GM12878 (cell line): Measurements from ENCODE around the gene SUGP1. TPM values are rescaled to one million over a fixed set of nuclear protein-coding genes. Genes with fewer than 3 reads are reported as not detected.

Source experiments
- ATAC-seq: fragments of 200-7000 bp; cut with Tn5 transposase; 3 replicates; pipeline ENCODE4 v1.9.1; 2020; ENCODE audit warnings: mild to moderate bottlenecking, moderate library complexity
- Bru-seq: library from RNA; stranded (reverse); fragments of 400-500 nt; gene quantifications from one replicate; lab custom pipeline; 2021; lab: Mats Ljungman, UMichigan
- BruChase-seq, 2 experiments: library from RNA; stranded (reverse); fragments of 400-500 nt; gene quantifications; one replicate each; lab custom pipeline; 2021; lab: Mats Ljungman, UMichigan
- BruUV-seq: library from RNA; stranded (reverse); fragments of 400-500 nt; replicated peaks from 2 replicates; lab custom pipeline; 2021; lab: Mats Ljungman, UMichigan
- CTCF ChIA-PET: fragments of 300-600 bp; sonication (Branson Sonifier 250); formaldehyde crosslinking; extraction: SDS; loops from one replicate; lab custom pipeline; 2021; ENCODE audit warnings: inconsistent platforms; lab: Yijun Ruan, JAX
- POLR2A ChIA-PET: fragments of 350-600 bp; formaldehyde crosslinking; extraction: SDS; loops from one replicate; lab custom pipeline; 2021; ENCODE audit warnings: inconsistent platforms; lab: Charles Lee
- RAD21 ChIA-PET: fragments of 300-600 bp; sonication (Branson Sonifier 250); formaldehyde crosslinking; loops from one replicate; lab custom pipeline; 2023; ENCODE audit warnings: antibody characterized with exemption; ENCODE audit not compliant: unreplicated experiment; lab: Charles Lee
- SMC1A ChIA-PET: fragments of 300-600 bp; sonication (Branson Sonifier 250); formaldehyde crosslinking; loops from one replicate; lab custom pipeline; 2023; ENCODE audit not compliant: unreplicated experiment, uncharacterized antibody; lab: Charles Lee
- DNase-seq: peaks from one replicate; pipeline ENCODE4 v3.0.0-alpha.2; 2011; ENCODE audit warnings: low read depth, low spot score
- FAIRE-seq: peaks from 3 replicates; lab custom pipeline; 2011; peaks lifted over from hg19 to GRCh38; lab: Jason Lieb, UNC
- H2AFZ ChIP-seq: 2 replicates; pipeline ENCODE4 v1.6.0; 2011; ENCODE audit warnings: low read depth, low read length, control low read depth; ENCODE audit not compliant: control insufficient read depth
- H3K27ac ChIP-seq: 2 replicates; pipeline ENCODE4 v1.5.1; 2011; ENCODE audit warnings: control low read depth; ENCODE audit not compliant: control insufficient read depth, insufficient read depth
- H3K27me3 ChIP-seq, 2 experiments: replicated peaks in 1 of 2; 2 replicates each; pipeline versions ENCODE4 v1.6.0 to v1.6.1; 2011; ENCODE audit warnings: low read length in 1 of 2; ENCODE audit not compliant: control insufficient read depth in 2 of 2, insufficient read depth in 2 of 2
- H3K36me3 ChIP-seq, 2 experiments: 2 replicates each; pipeline ENCODE4 v1.5.1; 2011; ENCODE audit warnings: low read length in 1 of 2; ENCODE audit not compliant: control insufficient read depth in 2 of 2, insufficient read depth in 2 of 2
- H3K4me1 ChIP-seq: 2 replicates; pipeline ENCODE4 v1.6.1; 2011; ENCODE audit warnings: mild to moderate bottlenecking, low read length, moderate library complexity, mixed read lengths; ENCODE audit not compliant: control insufficient read depth, insufficient read depth
- H3K4me2 ChIP-seq: 2 replicates; pipeline ENCODE4 v1.6.0; 2011; ENCODE audit warnings: control low read depth; ENCODE audit not compliant: control insufficient read depth, insufficient read depth
- H3K4me3 ChIP-seq: fragments of 200-600 bp; sonication (generic); 2 replicates; pipeline ENCODE4 v1.5.1; 2016
- H3K79me2 ChIP-seq: 2 replicates; pipeline ENCODE4 v1.6.0; 2011; ENCODE audit warnings: low read length; ENCODE audit not compliant: control insufficient read depth, insufficient read depth
- H3K9ac ChIP-seq: 2 replicates; pipeline ENCODE4 v1.8.0; 2011; ENCODE audit warnings: low read length, control low read depth, mixed read lengths; ENCODE audit not compliant: control insufficient read depth, insufficient read depth
- H3K9me3 ChIP-seq: replicated peaks from 3 replicates; pipeline ENCODE4 v1.5.1; 2011; ENCODE audit warnings: mild to moderate bottlenecking, low read length; ENCODE audit not compliant: control insufficient read depth, insufficient read depth
- H4K20me1 ChIP-seq: 2 replicates; pipeline ENCODE4 v1.6.0; 2011; ENCODE audit not compliant: control insufficient read depth, insufficient read depth
- CHD4 ChIP-seq: fragments of 200-600 bp; sonication (generic); IDR thresholded peaks from 2 replicates; pipeline ENCODE4 v1.6.1; 2016; ENCODE audit warnings: mild to moderate bottlenecking
- PAX5 ChIP-seq: IDR thresholded peaks from 2 replicates; pipeline ENCODE4 v1.6.1; 2011; ENCODE audit warnings: low read depth, low read length, borderline replicate concordance
- RAD21 ChIP-seq: IDR thresholded peaks from 2 replicates; pipeline ENCODE4 v1.6.1; 2011; ENCODE audit warnings: mild to moderate bottlenecking, low read depth, low read length, moderate library complexity; ENCODE audit not compliant: insufficient read depth
- RAD51 ChIP-seq: fragments of 450-650 bp; IDR thresholded peaks from 2 replicates; pipeline ENCODE4 v1.6.1; 2016; ENCODE audit warnings: moderate library complexity, mild to moderate bottlenecking, inconsistent platforms
- ZSCAN29 ChIP-seq: fragments of 450-650 bp; IDR thresholded peaks from 2 replicates; pipeline ENCODE4 v1.6.1; 2017; ENCODE audit warnings: mild to moderate bottlenecking, moderate library complexity
- WGBS: methylation state at CpG from one replicate; pipeline ENCODE4 v1.1.6; 2016; ENCODE audit warnings: low lambda C conversion rate; ENCODE audit not compliant: insufficient replicate concordance, insufficient coverage; ENCODE audit errors: missing lambda C conversion rate; 5-methylcytosine and 5-hydroxymethylcytosine counted together
- in situ Hi-C: fragments of 300-500 bp; cut with MboI; formaldehyde crosslinking; loops from 9 replicates; pipeline ENCODE4 v1.14.3; 2018; ENCODE audit warnings: mixed read lengths
- intact Hi-C: fragments of 100-400 bp; cut with micrococcal nuclease; formaldehyde crosslinking; loops from one replicate; pipeline ENCODE4 v1.14.2; 2022; ENCODE audit not compliant: unreplicated experiment
- long read RNA-seq, 2 experiments: library from polyadenylated mRNA; unstranded; transcript quantifications; one replicate each; pipeline ENCODE4 v2.0.0, GENCODE V29; 2019 to 2020
- polyA minus RNA-seq, 3 experiments: library from RNA; depleted of rRNA, polyadenylated mRNA; stranded (reverse); fragments of >200 nt; gene quantifications; 2 replicates each; pipeline ENCODE4 v1.2.3, GENCODE V29; 2011
- polyA plus RNA-seq, 11 experiments: library from polyadenylated mRNA; depleted of rRNA in 4 of 11; unstranded in 6 of 11; stranded (reverse) in 5 of 11; fragments of >200 nt; fragmentation: Nextera tagmentation in 4 of 11; fragmentation: Illumina TruSeq in 1 of 11; extraction: Ambion mirVana in 4 of 11; extraction: Trizol in 1 of 11; gene quantifications; 1 replicate in 1 of 11; 2 replicates in 10 of 11; pipeline versions ENCODE4 v1.2.1 to v1.2.3, GENCODE V29; 2011 to 2016; ENCODE audit warnings: inconsistent platforms in 2 of 11, missing spikeins in 2 of 11, low read depth in 1 of 11
- total RNA-seq, 4 experiments: library from RNA; depleted of rRNA in 3 of 4; stranded (reverse); fragments of >200 nt in 3 of 4; fragmentation: Illumina TruSeq in 1 of 4; extraction: Trizol in 1 of 4; gene quantifications; 2 replicates each; pipeline versions ENCODE4 v1.2.1 to v1.2.3, GENCODE V29; 2013 to 2021
- TF ChIP-seq, protein P1 (sequence below): fragments of 150-350 bp; IDR thresholded peaks from 2 replicates; pipeline ENCODE4 v1.6.1; 2016; ENCODE audit warnings: low read depth, low read length
- TF ChIP-seq, protein P2 (sequence below): fragments of 450-650 bp; IDR thresholded peaks from 2 replicates; pipeline ENCODE4 v1.6.1; 2016; ENCODE audit warnings: mild to moderate bottlenecking
- TF ChIP-seq, protein P3 (sequence below): fragments of 450-650 bp; conservative IDR thresholded peaks from 2 replicates; pipeline ENCODE4 v1.6.1; 2017; ENCODE audit warnings: mild to moderate bottlenecking, moderate library complexity

SUGP1 gene, protein sequence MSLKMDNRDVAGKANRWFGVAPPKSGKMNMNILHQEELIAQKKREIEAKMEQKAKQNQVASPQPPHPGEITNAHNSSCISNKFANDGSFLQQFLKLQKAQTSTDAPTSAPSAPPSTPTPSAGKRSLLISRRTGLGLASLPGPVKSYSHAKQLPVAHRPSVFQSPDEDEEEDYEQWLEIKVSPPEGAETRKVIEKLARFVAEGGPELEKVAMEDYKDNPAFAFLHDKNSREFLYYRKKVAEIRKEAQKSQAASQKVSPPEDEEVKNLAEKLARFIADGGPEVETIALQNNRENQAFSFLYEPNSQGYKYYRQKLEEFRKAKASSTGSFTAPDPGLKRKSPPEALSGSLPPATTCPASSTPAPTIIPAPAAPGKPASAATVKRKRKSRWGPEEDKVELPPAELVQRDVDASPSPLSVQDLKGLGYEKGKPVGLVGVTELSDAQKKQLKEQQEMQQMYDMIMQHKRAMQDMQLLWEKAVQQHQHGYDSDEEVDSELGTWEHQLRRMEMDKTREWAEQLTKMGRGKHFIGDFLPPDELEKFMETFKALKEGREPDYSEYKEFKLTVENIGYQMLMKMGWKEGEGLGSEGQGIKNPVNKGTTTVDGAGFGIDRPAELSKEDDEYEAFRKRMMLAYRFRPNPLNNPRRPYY
- 70.1 and 78.7 TPM in 2 replicates for total RNA-seq (2013; cell fraction: nucleolus; rRNA removed)
- total RNA-seq (2014; rRNA removed) (28.5 and 38.4 TPM in 2 replicates), total RNA-seq (2014; rRNA removed; fragmentation: Illumina TruSeq; extraction: Trizol) (27.9 and 28.8 TPM in 2 replicates), total RNA-seq (2021) (53.9 and 62.4 TPM in 2 replicates), polyA plus RNA-seq (2011; rRNA removed) (28.4 and 38.4 TPM in 2 replicates), polyA plus RNA-seq (2014; fragmentation: Illumina TruSeq; extraction: Trizol) (19.8 and 37.7 TPM in 2 replicates), polyA plus RNA-seq (2014; fragmentation: Nextera tagmentation; extraction: Ambion mirVana) (1 to 10 TPM; 1.6 to 3.6 TPM), polyA plus RNA-seq (2014; rRNA removed) (51.4 and 55.6 TPM in 2 replicates), polyA plus RNA-seq (2016; fragmentation: Nextera tagmentation; extraction: Ambion mirVana) (10 to 100 TPM; 64.8 to 70.2 TPM), polyA minus RNA-seq (2011; rRNA and poly(A)+ RNA removed) (21.7 and 31.6 TPM in 2 replicates), Bru-seq, nascent RNA (percentile 67 among the genes with signal in this experiment), BruChase-seq, experiment 1, labeled RNA remaining after a 6-hour chase (percentile 69 among the genes with signal in this experiment), BruChase-seq, experiment 2, labeled RNA remaining after a 2-hour chase (percentile 71 among the genes with signal in this experiment)
- 11.5 TPM for polyA plus RNA-seq (2011; ENCODE audit: low read depth)
- 24.9 and 42.6 TPM in 2 replicates for polyA plus RNA-seq (2011; cell fraction: cytosol; rRNA removed)
- polyA plus RNA-seq (2011; cell fraction: nucleus; rRNA removed): 136 and 149 TPM in 2 replicates
- 34.0 and 44.2 TPM in 2 replicates for polyA plus RNA-seq (2012)
- 9.2 and 16.0 TPM in 2 replicates for polyA minus RNA-seq (2011; cell fraction: cytosol; rRNA and poly(A)+ RNA removed)
- 23.1 and 37.2 TPM in 2 replicates for polyA minus RNA-seq (2011; cell fraction: nucleus; rRNA and poly(A)+ RNA removed)
- long read RNA-seq, experiment 1, transcript SUGP1-201 (14 exons, 2,423 nt): major isoform, 28 of 35 reads
- long read RNA-seq, experiment 1, partial matches to known transcripts: 1 of 35 reads
- long read RNA-seq, experiment 1, other reads (novel, unspliced or antisense): 6 of 35 reads
- long read RNA-seq, experiment 2, transcript SUGP1-201 (14 exons, 2,423 nt): major isoform, 9 of 17 reads
- long read RNA-seq, experiment 2, partial matches to known transcripts: 4 of 17 reads
- long read RNA-seq, experiment 2, other reads (novel, unspliced or antisense): 4 of 17 reads

DNA sequence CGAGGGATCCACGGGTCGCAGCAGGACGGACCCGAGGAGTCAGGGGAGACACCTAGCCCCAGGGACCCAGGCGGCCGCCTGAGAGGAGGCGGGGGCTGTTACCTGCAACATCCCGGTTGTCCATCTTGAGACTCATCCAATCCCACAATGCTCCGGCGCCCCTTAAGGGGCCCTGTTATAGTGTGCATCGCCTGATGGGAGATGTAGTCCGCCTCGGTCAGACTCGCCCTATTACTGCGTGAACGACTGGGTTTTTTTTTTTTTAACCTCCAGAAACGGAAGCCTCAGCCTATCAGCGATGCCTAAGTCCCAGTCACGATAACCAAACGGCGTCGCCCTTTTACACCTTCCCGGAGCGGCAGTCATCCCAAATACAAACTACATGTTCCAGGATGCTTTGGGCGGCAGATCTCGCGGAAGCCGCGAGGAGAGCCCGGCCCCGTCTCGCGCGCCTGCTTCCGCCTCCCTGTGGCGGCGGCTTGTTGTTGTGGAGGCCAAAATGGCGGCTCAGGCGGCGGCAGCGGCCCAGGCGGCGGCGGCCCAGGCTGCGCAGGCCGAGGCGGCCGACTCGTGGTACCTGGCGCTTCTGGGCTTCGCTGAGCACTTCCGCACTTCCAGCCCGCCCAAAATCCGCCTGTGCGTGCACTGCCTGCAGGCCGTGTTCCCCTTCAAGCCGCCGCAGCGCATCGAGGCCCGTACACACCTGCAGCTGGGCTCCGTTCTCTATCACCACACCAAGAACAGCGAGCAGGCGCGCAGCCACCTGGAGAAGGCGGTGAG lies at the start of gene SUGP1, which contains the start of gene MAU2:
SUGP1 (minus strand) TSS at position 149 of the 780 bp plus-strand sequence; CDS start at position 136, 13 bp downstream.
MAU2 (plus strand) TSS at position 469 of the 780 bp plus-strand sequence; CDS start at position 500, 31 bp downstream.
- ChIA-PET RAD21 (no interaction called here), SMC1A (no interaction called here), CTCF (no interaction called here), POLR2A (no interaction called here)
- in situ Hi-C loops: no loop called here
- intact Hi-C loops: loop anchor here (2.0 kb wide), 1 partner anchor 128 kb away; the partner anchor contains the start of genes BORCS8 and RFXANK
- DNase-seq (peak; percentile 80), ATAC-seq (peak; percentile 96), FAIRE-seq (peak; percentile 97)
- Histone ChIP-seq H3K27ac (peak within 1 kb of the TSS; percentile 87), H2AFZ (peak within 1 kb of the TSS; percentile 99), H3K79me2 (peaks cover 44% of the 10 kb centered on the region), H3K4me3 (peak within 1 kb of the TSS; percentile 98), H3K9me3 (no peaks in the 10 kb centered on the region), H3K9ac (peak within 1 kb of the TSS; percentile 97), H3K4me1 (no peaks in the 10 kb centered on the region), H3K4me2 (peak within 1 kb of the TSS; percentile 88), H3K27me3 (no peaks in the 10 kb centered on the region), H4K20me1 (no peaks in the 10 kb centered on the region), H3K36me3 (peaks cover under 1 to 12% of the 10 kb centered on the region in 2 experiments; a peak in 3 of 4 replicates)
- BruUV-seq: no TSS peak
- WGBS: 2% methylated on average over 58 of the region's 67 CpGs
- TF ChIP-seq PAX5: no peak
- TF ChIP-seq, protein P1, sequence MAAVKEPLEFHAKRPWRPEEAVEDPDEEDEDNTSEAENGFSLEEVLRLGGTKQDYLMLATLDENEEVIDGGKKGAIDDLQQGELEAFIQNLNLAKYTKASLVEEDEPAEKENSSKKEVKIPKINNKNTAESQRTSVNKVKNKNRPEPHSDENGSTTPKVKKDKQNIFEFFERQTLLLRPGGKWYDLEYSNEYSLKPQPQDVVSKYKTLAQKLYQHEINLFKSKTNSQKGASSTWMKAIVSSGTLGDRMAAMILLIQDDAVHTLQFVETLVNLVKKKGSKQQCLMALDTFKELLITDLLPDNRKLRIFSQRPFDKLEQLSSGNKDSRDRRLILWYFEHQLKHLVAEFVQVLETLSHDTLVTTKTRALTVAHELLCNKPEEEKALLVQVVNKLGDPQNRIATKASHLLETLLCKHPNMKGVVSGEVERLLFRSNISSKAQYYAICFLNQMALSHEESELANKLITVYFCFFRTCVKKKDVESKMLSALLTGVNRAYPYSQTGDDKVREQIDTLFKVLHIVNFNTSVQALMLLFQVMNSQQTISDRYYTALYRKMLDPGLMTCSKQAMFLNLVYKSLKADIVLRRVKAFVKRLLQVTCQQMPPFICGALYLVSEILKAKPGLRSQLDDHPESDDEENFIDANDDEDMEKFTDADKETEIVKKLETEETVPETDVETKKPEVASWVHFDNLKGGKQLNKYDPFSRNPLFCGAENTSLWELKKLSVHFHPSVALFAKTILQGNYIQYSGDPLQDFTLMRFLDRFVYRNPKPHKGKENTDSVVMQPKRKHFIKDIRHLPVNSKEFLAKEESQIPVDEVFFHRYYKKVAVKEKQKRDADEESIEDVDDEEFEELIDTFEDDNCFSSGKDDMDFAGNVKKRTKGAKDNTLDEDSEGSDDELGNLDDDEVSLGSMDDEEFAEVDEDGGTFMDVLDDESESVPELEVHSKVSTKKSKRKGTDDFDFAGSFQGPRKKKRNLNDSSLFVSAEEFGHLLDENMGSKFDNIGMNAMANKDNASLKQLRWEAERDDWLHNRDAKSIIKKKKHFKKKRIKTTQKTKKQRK: no peak
- TF ChIP-seq RAD21: no peak
- TF ChIP-seq, protein P2, sequence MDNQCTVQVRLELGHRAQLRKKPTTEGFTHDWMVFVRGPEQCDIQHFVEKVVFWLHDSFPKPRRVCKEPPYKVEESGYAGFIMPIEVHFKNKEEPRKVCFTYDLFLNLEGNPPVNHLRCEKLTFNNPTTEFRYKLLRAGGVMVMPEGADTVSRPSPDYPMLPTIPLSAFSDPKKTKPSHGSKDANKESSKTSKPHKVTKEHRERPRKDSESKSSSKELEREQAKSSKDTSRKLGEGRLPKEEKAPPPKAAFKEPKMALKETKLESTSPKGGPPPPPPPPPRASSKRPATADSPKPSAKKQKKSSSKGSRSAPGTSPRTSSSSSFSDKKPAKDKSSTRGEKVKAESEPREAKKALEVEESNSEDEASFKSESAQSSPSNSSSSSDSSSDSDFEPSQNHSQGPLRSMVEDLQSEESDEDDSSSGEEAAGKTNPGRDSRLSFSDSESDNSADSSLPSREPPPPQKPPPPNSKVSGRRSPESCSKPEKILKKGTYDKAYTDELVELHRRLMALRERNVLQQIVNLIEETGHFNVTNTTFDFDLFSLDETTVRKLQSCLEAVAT: no peak
- no peak for TF ChIP-seq ZSCAN29
- TF ChIP-seq CHD4: no peak
- TF ChIP-seq, protein P3, sequence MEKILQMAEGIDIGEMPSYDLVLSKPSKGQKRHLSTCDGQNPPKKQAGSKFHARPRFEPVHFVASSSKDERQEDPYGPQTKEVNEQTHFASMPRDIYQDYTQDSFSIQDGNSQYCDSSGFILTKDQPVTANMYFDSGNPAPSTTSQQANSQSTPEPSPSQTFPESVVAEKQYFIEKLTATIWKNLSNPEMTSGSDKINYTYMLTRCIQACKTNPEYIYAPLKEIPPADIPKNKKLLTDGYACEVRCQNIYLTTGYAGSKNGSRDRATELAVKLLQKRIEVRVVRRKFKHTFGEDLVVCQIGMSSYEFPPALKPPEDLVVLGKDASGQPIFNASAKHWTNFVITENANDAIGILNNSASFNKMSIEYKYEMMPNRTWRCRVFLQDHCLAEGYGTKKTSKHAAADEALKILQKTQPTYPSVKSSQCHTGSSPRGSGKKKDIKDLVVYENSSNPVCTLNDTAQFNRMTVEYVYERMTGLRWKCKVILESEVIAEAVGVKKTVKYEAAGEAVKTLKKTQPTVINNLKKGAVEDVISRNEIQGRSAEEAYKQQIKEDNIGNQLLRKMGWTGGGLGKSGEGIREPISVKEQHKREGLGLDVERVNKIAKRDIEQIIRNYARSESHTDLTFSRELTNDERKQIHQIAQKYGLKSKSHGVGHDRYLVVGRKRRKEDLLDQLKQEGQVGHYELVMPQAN: peak; percentile 84
- TF ChIP-seq RAD51: no peak
